Mesothelial cell of epicardium (in vitro differentiated cells): ENCODE data around the gene PUM1. TPM values are rescaled to one million over a fixed set of nuclear protein-coding genes. Genes with fewer than 3 reads are reported as not detected.

Experiments used
- DNase-seq, 2 experiments: peaks; one replicate each; pipeline ENCODE4 v3.0.0; 2021; ENCODE audit warnings: low spot score in 2 of 2; ENCODE audit not compliant: unreplicated experiment in 2 of 2
- H3K27ac Mint-ChIP-seq: 2 replicates; pipeline ENCODE4 v1.8.0; 2021; ENCODE audit warnings: mixed read lengths
- H3K27me3 Mint-ChIP-seq: 2 replicates; pipeline ENCODE4 v1.8.0; 2021; ENCODE audit warnings: low read depth, mixed read lengths
- H3K36me3 Mint-ChIP-seq: 2 replicates; pipeline ENCODE4 v1.8.0; 2021; ENCODE audit warnings: mixed read lengths
- H3K4me1 Mint-ChIP-seq: 2 replicates; pipeline ENCODE4 v1.8.0; 2021; ENCODE audit warnings: mixed read lengths
- H3K4me3 Mint-ChIP-seq: 2 replicates; pipeline ENCODE4 v1.8.0; 2021; ENCODE audit warnings: mild to moderate bottlenecking, moderate library complexity, mixed read lengths
- H3K9me3 Mint-ChIP-seq: 2 replicates; pipeline ENCODE4 v1.8.0; 2021; ENCODE audit warnings: mixed read lengths
- CTCF ChIP-seq: fragments of 200-600 bp; sonication (generic); IDR thresholded peaks from one replicate; pipeline ENCODE4 v1.5.0; 2021; ENCODE audit warnings: antibody characterized with exemption; ENCODE audit not compliant: unreplicated experiment
- total RNA-seq: library from RNA; stranded (reverse); gene quantifications from 3 replicates; pipeline ENCODE4 v1.2.1, GENCODE V29; 2021

The PUM1 gene
- total RNA-seq, 1 donor from 2014 or later, result 250 TPM

GRCh38 chr1:31007462-31007991, 58.0 kb downstream of the PUM1 start:
- DNase-seq, result no peak
- H3K4me1 Mint-ChIP-seq, result peaks cover 72% of the 10 kb centered on the region
- H3K27ac Mint-ChIP-seq, result peak overlapping the region; percentile 86

DNA sequence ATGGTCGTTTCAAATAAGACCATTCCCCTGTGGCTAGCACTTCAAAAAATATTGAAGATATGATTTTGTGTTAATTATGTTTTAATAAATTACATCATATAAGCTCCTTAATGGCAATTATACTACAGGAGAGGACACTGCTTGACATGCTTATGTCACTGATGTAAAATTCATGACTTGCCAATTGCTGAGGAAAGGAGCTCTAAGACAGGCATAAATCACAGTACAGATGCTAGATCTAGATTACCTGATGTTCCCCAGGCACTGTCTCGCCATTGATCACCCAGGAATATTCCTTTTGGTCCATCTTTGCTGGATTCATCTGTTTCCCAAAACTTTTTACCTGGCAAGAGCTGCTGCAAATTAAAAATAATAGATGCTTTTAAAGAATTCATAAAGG, 58.8 kb downstream of the PUM1 start:
- DNase-seq, result no peak
- Mint-ChIP-seq H3K27ac (peak overlapping the region; percentile 86), H3K4me3 (no peak overlapping the region), H3K4me1 (peaks cover 73% of the 10 kb centered on the region), H3K9me3 (no peaks in the 10 kb centered on the region), H3K36me3 (peaks cover 15% of the 10 kb centered on the region), H3K27me3 (no peaks in the 10 kb centered on the region)
- TF ChIP-seq CTCF, result no peak

More at GRCh38 chr1:31007462-31007991, 58.0 kb downstream of the PUM1 start:
- Mint-ChIP-seq H3K27me3 (no peaks in the 10 kb centered on the region), H3K36me3 (peaks cover 15% of the 10 kb centered on the region), H3K4me3 (no peak overlapping the region), H3K9me3 (no peaks in the 10 kb centered on the region)
- no peak for TF ChIP-seq CTCF

DNA sequence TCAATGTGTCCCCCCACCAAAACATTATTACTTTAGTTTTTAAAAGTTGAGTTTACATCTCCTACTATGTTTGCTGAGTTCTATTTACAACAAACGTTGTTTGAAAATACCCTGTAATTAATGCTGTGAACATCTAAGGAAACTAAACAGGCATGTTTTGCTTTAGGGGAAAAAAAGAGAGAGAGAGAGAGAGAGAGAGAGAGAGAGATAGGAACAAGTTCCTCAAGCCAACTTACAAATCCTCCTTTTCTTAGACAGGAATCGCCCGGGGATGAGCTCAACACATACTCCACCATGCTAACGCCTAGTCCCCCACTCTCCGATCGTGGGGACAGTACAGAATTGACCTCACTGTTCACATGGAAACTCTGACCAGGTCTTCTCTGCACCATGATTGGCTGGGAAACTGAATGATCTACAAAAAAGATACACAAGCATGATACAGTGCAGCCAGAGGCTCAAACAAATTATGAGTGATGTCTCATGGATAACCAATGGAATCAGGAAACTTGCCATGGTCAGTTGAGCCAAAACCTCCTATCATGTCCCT, 59.8 kb downstream of the PUM1 start:
- H3K36me3 Mint-ChIP-seq, result peaks cover 15% of the 10 kb centered on the region
- peak overlapping the region; percentile 89 for H3K27ac Mint-ChIP-seq
- H3K27me3 Mint-ChIP-seq, result no peaks in the 10 kb centered on the region
- TF ChIP-seq CTCF, result no peak
- H3K4me3 Mint-ChIP-seq, result no peak overlapping the region
- no peaks in the 10 kb centered on the region for H3K9me3 Mint-ChIP-seq
- peaks cover 73% of the 10 kb centered on the region for H3K4me1 Mint-ChIP-seq
- no peak for DNase-seq

GRCh38 chr1:31005198-31005597, 60.3 kb downstream of the PUM1 start:
- DNase-seq, result no peak
- Mint-ChIP-seq H3K27me3 (no peaks in the 10 kb centered on the region), H3K27ac (peak overlapping the region; percentile 89), H3K4me1 (peaks cover 69% of the 10 kb centered on the region), H3K9me3 (no peaks in the 10 kb centered on the region), H3K36me3 (peaks cover 16% of the 10 kb centered on the region), H3K4me3 (no peak overlapping the region)
- TF ChIP-seq CTCF, result no peak

- H3K4me1 Mint-ChIP-seq, result peaks cover 67% of the 10 kb centered on the region
- no peak for TF ChIP-seq CTCF
- no peaks in the 10 kb centered on the region for H3K9me3 Mint-ChIP-seq
- H3K36me3 Mint-ChIP-seq, result peaks cover 18% of the 10 kb centered on the region
- peak overlapping the region; percentile 19 for H3K27ac Mint-ChIP-seq
- no peak overlapping the region for H3K4me3 Mint-ChIP-seq
- no peaks in the 10 kb centered on the region for H3K27me3 Mint-ChIP-seq
- DNase-seq, result no peak
These were observed 61.3 kb downstream of the PUM1 start for GRCh38 chr1:31004231-31004621.
